H9 (cell line): Measurements from ENCODE around the gene SLC25A22. TPM values are rescaled to one million over a fixed set of nuclear protein-coding genes. Genes with fewer than 3 reads are reported as not detected.

ENCODE experiments used
- DNase-seq: peaks from one replicate; pipeline ENCODE4 v3.0.0-alpha.2; 2017
- H2AFZ ChIP-seq: one replicate; pipeline ENCODE4 v1.6.1; 2013; ENCODE audit warnings: mild to moderate bottlenecking, low read length, control low read depth, moderate library complexity
- H2AK5ac ChIP-seq: 2 replicates; pipeline ENCODE4 v1.6.1; 2013; ENCODE audit warnings: low read length, control low read depth, mixed read lengths; ENCODE audit not compliant: insufficient read length
- H2BK120ac ChIP-seq: one replicate; pipeline ENCODE4 v1.6.1; 2013; ENCODE audit warnings: low read depth, mild to moderate bottlenecking, low read length, control low read depth, inconsistent platforms; ENCODE audit not compliant: poor library complexity, severe bottlenecking
- H2BK12ac ChIP-seq: 2 replicates; pipeline ENCODE4 v1.6.1; 2013; ENCODE audit warnings: low read length, control low read depth, mixed read lengths, low read depth; ENCODE audit not compliant: insufficient read length
- H2BK15ac ChIP-seq: 2 replicates; pipeline ENCODE4 v1.6.1; 2013; ENCODE audit warnings: low read depth, low read length, control low read depth
- H2BK20ac ChIP-seq: one replicate; pipeline ENCODE4 v1.6.1; 2013; ENCODE audit warnings: low read depth, mild to moderate bottlenecking, low read length, control low read depth, inconsistent platforms; ENCODE audit not compliant: poor library complexity, severe bottlenecking
- H2BK5ac ChIP-seq: 2 replicates; pipeline ENCODE4 v1.6.1; 2013; ENCODE audit warnings: low read length, control low read depth, mixed read lengths; ENCODE audit not compliant: insufficient read length
- H3K14ac ChIP-seq: 2 replicates; pipeline ENCODE4 v1.6.1; 2013; ENCODE audit warnings: low read length, control low read depth; ENCODE audit not compliant: insufficient read depth
- H3K18ac ChIP-seq: 2 replicates; pipeline ENCODE4 v1.6.1; 2013; ENCODE audit warnings: low read depth, mild to moderate bottlenecking, mixed read lengths, low read length, control low read depth; ENCODE audit not compliant: insufficient read length
- H3K23ac ChIP-seq: 2 replicates; pipeline ENCODE4 v1.6.1; 2013; ENCODE audit warnings: low read length, control low read depth, mixed read lengths, low read depth; ENCODE audit not compliant: insufficient read length
- H3K23me2 ChIP-seq: 2 replicates; pipeline ENCODE4 v1.6.1; 2013; ENCODE audit warnings: low read depth, mild to moderate bottlenecking, mixed read lengths, low read length, control low read depth; ENCODE audit not compliant: insufficient read length, poor library complexity, severe bottlenecking
- H3K27ac ChIP-seq: 2 replicates; pipeline ENCODE4 v1.5.1; 2013; ENCODE audit warnings: low read length, control low read depth, mixed read lengths, low read depth; ENCODE audit not compliant: insufficient read length
- H3K27me3 ChIP-seq: 2 replicates; pipeline ENCODE4 v1.6.1; 2013; ENCODE audit warnings: low read length, control low read depth, inconsistent platforms; ENCODE audit not compliant: insufficient read depth
- H3K4ac ChIP-seq: 2 replicates; pipeline ENCODE4 v1.6.1; 2013; ENCODE audit warnings: low read depth, mild to moderate bottlenecking, control low read depth, inconsistent platforms, low read length, moderate library complexity
- H3K4me1 ChIP-seq: 2 replicates; pipeline ENCODE4 v1.6.1; 2013; ENCODE audit warnings: low read length, control low read depth, inconsistent platforms; ENCODE audit not compliant: insufficient read depth
- H3K4me2 ChIP-seq: 2 replicates; pipeline ENCODE4 v1.6.1; 2013; ENCODE audit warnings: low read length, control low read depth, mixed read lengths; ENCODE audit not compliant: insufficient read length, insufficient read depth
- H3K56ac ChIP-seq: 2 replicates; pipeline ENCODE4 v1.6.1; 2013; ENCODE audit warnings: low read depth, mild to moderate bottlenecking, mixed read lengths, low read length, control low read depth; ENCODE audit not compliant: insufficient read length
- H3K79me1 ChIP-seq: 2 replicates; pipeline ENCODE4 v1.6.1; 2013; ENCODE audit warnings: low read depth, mild to moderate bottlenecking, moderate library complexity, low read length, control low read depth, inconsistent platforms; ENCODE audit not compliant: insufficient read depth, poor library complexity, severe bottlenecking
- H3K79me2 ChIP-seq: 2 replicates; pipeline ENCODE4 v1.6.1; 2013; ENCODE audit warnings: low read length, control low read depth, inconsistent platforms; ENCODE audit not compliant: insufficient read depth
- H3K9ac ChIP-seq: 2 replicates; pipeline ENCODE4 v1.6.1; 2013; ENCODE audit warnings: low read length, control low read depth, mixed read lengths; ENCODE audit not compliant: insufficient read length; ENCODE audit errors: extremely low read depth
- H3K9me3 ChIP-seq: one replicate; pipeline ENCODE4 v1.6.1; 2013; ENCODE audit warnings: low read depth, low read length, inconsistent platforms; ENCODE audit not compliant: control insufficient read depth
- H3T11ph ChIP-seq: one replicate; pipeline ENCODE4 v1.6.1; 2013; ENCODE audit warnings: mild to moderate bottlenecking, low read length, control low read depth, inconsistent platforms
- H4K20me1 ChIP-seq: one replicate; pipeline ENCODE4 v1.6.1; 2013; ENCODE audit not compliant: control insufficient read depth, insufficient read length, insufficient read depth
- H4K5ac ChIP-seq: 2 replicates; pipeline ENCODE4 v1.6.1; 2013; ENCODE audit warnings: low read depth, mild to moderate bottlenecking, mixed read lengths, low read length, control low read depth; ENCODE audit not compliant: insufficient read length
- H4K8ac ChIP-seq: replicated peaks from 2 replicates; pipeline ENCODE4 v1.6.1; 2013; ENCODE audit warnings: low read length, control low read depth, mixed read lengths, low read depth; ENCODE audit not compliant: insufficient read length
- H4K91ac ChIP-seq: 2 replicates; pipeline ENCODE4 v1.6.1; 2013; ENCODE audit warnings: low read depth, mild to moderate bottlenecking, moderate library complexity, mixed read lengths, low read length, control low read depth; ENCODE audit not compliant: insufficient read length
- H3K27ac Mint-ChIP-seq, 3 experiments: 2 replicates in 2 of 3; 3 replicates in 1 of 3; pipeline ENCODE4 v1.8.0; 2020 to 2021; ENCODE audit warnings: mixed read lengths in 3 of 3, mild to moderate bottlenecking in 1 of 3, moderate library complexity in 1 of 3
- H3K27me3 Mint-ChIP-seq: 2 replicates; pipeline ENCODE4 v1.8.0; 2021; ENCODE audit warnings: low read depth, mild to moderate bottlenecking, moderate library complexity, mixed read lengths
- H3K36me3 Mint-ChIP-seq, 3 experiments: 2 replicates in 2 of 3; 3 replicates in 1 of 3; pipeline ENCODE4 v1.8.0; 2020 to 2021; ENCODE audit warnings: low read depth in 3 of 3, mixed read lengths in 3 of 3; ENCODE audit not compliant: insufficient read depth in 1 of 3
- H3K4me1 Mint-ChIP-seq, 2 experiments: 2 replicates each; pipeline ENCODE4 v1.8.0; 2020; ENCODE audit warnings: mixed read lengths in 2 of 2
- H3K4me3 Mint-ChIP-seq, 2 experiments: 2 replicates in 1 of 2; 3 replicates in 1 of 2; pipeline ENCODE4 v1.8.0; 2020 to 2021; ENCODE audit warnings: mild to moderate bottlenecking in 2 of 2, mixed read lengths in 2 of 2, moderate library complexity in 1 of 2
- H3K9me3 Mint-ChIP-seq, 2 experiments: 2 replicates in 1 of 2; 3 replicates in 1 of 2; pipeline ENCODE4 v1.8.0; 2020; ENCODE audit warnings: mild to moderate bottlenecking in 2 of 2, mixed read lengths in 2 of 2, moderate library complexity in 1 of 2
- WGBS: extraction: QIAGEN DNeasy Blood & Tissue Kit; methylation state at CpG from one replicate; pipeline ENCODE4 v1.1.7; 2013; ENCODE audit warnings: missing lambda C conversion rate, low lambda C conversion rate, mixed read lengths; ENCODE audit not compliant: insufficient read length; ENCODE audit errors: extremely low coverage; 5-methylcytosine and 5-hydroxymethylcytosine counted together
- total RNA-seq: library from RNA; stranded (reverse); gene quantifications from 2 replicates; pipeline ENCODE4 v1.2.1, GENCODE V29; 2021
- TF ChIP-seq, protein P1 (sequence below): fragments of 200-600 bp; sonication (generic); conservative IDR thresholded peaks from 3 replicates; pipeline ENCODE4 v1.8.0; 2021; ENCODE audit warnings: antibody characterized with exemption, mild to moderate bottlenecking

Gene SLC25A22
- total RNA-seq, 1 experiment from 2014 or later, result 51.9 TPM

DNA sequence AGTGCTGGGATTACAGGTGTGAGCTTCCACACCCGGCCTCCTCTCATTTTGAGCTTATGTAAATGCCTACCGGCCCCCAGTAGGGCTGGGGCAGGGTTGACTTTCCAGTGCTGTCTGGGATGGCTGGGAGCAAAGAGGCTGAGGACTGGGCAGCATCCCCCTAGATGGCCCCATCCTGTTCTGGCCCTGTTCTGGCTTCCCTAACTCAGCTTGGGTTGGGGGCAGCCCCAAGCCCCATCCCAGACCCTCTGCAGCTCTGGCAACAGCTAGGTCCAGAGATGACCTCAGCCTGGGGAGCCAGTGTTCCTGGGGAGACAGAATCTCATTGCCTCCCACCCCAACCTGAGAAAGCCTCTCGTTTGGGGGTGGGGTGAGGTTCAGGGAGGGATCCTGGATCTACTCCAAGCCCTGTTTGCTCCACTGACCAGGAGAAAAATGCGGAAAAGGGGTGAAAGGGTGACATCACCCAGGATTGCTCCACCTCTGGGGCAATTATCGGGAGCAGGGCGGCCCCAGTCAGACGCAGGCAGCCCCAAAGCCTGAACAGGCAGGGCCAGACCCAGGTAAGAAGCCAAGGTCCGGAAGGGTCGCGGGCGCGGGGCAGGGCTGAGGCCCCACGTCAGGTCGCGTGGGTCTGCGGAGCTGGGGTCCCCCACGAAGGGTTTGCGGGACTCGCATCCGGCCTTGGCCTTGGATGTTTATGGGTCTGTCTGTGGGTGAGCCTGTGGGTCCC lies 20.5 kb upstream of the SLC25A22 start, which contains the start of gene PNPLA2:
Gene PNPLA2 (plus strand): TSS at position 519 of the 733 bp plus-strand sequence. CDS start 805 bp downstream, outside the sequence.
- Mint-ChIP-seq H3K4me3 (peak within 1 kb of the TSS; percentile 76 to 87), H3K9me3 (no peaks in the 10 kb centered on the region; a peak in 1 of 5 replicates), H3K27ac (peak within 1 kb of the TSS in 2 of 3 experiments; percentile 31 to 47; a peak in 2 of 7 replicates), H3K27me3 (peaks cover 2% of the 10 kb centered on the region; the same call in 1 of the 2 replicates), H3K4me1 (peaks cover 10 to 21% of the 10 kb centered on the region in 2 experiments), H3K36me3 (peaks cover 2 to 14% (median 12%) of the 10 kb centered on the region in 3 experiments; a peak in 6 of 7 replicates)
- H3K4me1 ChIP-seq, result no peaks in the 10 kb centered on the region
- peak within 1 kb of the TSS; percentile 50 for H3K9ac ChIP-seq
- no peak within 1 kb of the TSS for H3K4ac ChIP-seq
- no peak within 1 kb of the TSS for H2AK5ac ChIP-seq
- H3K23ac ChIP-seq, result no peak within 1 kb of the TSS
- H3K9me3 ChIP-seq, result no peaks in the 10 kb centered on the region
- TF ChIP-seq, protein P1, sequence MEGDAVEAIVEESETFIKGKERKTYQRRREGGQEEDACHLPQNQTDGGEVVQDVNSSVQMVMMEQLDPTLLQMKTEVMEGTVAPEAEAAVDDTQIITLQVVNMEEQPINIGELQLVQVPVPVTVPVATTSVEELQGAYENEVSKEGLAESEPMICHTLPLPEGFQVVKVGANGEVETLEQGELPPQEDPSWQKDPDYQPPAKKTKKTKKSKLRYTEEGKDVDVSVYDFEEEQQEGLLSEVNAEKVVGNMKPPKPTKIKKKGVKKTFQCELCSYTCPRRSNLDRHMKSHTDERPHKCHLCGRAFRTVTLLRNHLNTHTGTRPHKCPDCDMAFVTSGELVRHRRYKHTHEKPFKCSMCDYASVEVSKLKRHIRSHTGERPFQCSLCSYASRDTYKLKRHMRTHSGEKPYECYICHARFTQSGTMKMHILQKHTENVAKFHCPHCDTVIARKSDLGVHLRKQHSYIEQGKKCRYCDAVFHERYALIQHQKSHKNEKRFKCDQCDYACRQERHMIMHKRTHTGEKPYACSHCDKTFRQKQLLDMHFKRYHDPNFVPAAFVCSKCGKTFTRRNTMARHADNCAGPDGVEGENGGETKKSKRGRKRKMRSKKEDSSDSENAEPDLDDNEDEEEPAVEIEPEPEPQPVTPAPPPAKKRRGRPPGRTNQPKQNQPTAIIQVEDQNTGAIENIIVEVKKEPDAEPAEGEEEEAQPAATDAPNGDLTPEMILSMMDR, result no peak
- peaks cover 5% of the 10 kb centered on the region for H3K23me2 ChIP-seq
- H2BK120ac ChIP-seq, result no peak within 1 kb of the TSS
- DNase-seq, result no peak
- no peaks in the 10 kb centered on the region for H3K79me1 ChIP-seq
- no CpG with 5 or more reads among the region's 20 CpGs for WGBS
- no peak within 1 kb of the TSS for H2AFZ ChIP-seq
- H3K18ac ChIP-seq, result no peak within 1 kb of the TSS
- no peak within 1 kb of the TSS for H2BK15ac ChIP-seq
- no peak within 1 kb of the TSS for H2BK20ac ChIP-seq
- no peak within 1 kb of the TSS for H3K56ac ChIP-seq
- H2BK12ac ChIP-seq, result no peak within 1 kb of the TSS
- H3K27me3 ChIP-seq, result no peaks in the 10 kb centered on the region
- peak within 1 kb of the TSS; percentile 46 for H3K4me2 ChIP-seq
- no peaks in the 10 kb centered on the region for H3K79me2 ChIP-seq
- H3T11ph ChIP-seq, result no peak within 1 kb of the TSS
- H4K20me1 ChIP-seq, result no peaks in the 10 kb centered on the region
- H3K14ac ChIP-seq, result no peak within 1 kb of the TSS
- H4K5ac ChIP-seq, result no peak within 1 kb of the TSS
- no peak within 1 kb of the TSS for H2BK5ac ChIP-seq
- H4K8ac ChIP-seq, result no peak within 1 kb of the TSS
- H4K91ac ChIP-seq, result no peak within 1 kb of the TSS
- no peak within 1 kb of the TSS for H3K27ac ChIP-seq
